Tibial nerve (tissue), 4 donors: Measurements from ENCODE around the gene ABHD11. TPM values are rescaled to one million over a fixed set of nuclear protein-coding genes. Genes with fewer than 3 reads are reported as not detected.
A peak's percentile ranks its signal among the peaks of the same experiment; 100 is the strongest.

ENCODE experiments used
- DNase-seq, 2 donors: peaks; one replicate each; pipeline ENCODE4 v3.0.0-alpha.2; 2019; ENCODE audit warnings: low spot score in 2 of 2
- H3K27ac ChIP-seq, 4 donors: fragments of 200-600 bp; sonication (generic) in 3 of 4; one replicate each; pipeline ENCODE4 v1.5.1; 2017 to 2019; ENCODE audit warnings: mild to moderate bottlenecking in 1 of 4
- H3K27me3 ChIP-seq, 2 donors: fragments of 200-600 bp; sonication (generic) in 1 of 2; one replicate each; pipeline versions ENCODE4 v1.5.1 to v1.6.0; 2017 to 2019
- H3K36me3 ChIP-seq, 3 donors: fragments of 200-600 bp; sonication (generic); one replicate each; pipeline ENCODE4 v1.5.1; 2018 to 2019
- H3K4me1 ChIP-seq, 4 donors: fragments of 200-600 bp; sonication (generic) in 3 of 4; one replicate each; pipeline ENCODE4 v1.5.1; 2017 to 2019
- H3K4me3 ChIP-seq, 4 donors: fragments of 200-600 bp; sonication (generic) in 3 of 4; one replicate each; pipeline ENCODE4 v1.5.1; 2017 to 2019; ENCODE audit warnings: mild to moderate bottlenecking in 1 of 4, moderate library complexity in 1 of 4
- H3K9me3 ChIP-seq, 4 donors: fragments of 200-600 bp; sonication (generic) in 3 of 4; one replicate each; pipeline ENCODE4 v1.5.1; 2017 to 2019
- CTCF ChIP-seq, 5 experiments: fragments of 200-600 bp in 3 of 5; fragments of 450-650 bp in 2 of 5; sonication (generic) in 3 of 5; IDR thresholded peaks; one replicate each; pipeline ENCODE4 v1.5.1; 2016 to 2019; ENCODE audit warnings: antibody characterized with exemption in 5 of 5, mild to moderate bottlenecking in 3 of 5, moderate library complexity in 2 of 5
- EP300 ChIP-seq, 2 donors: sonication (generic); formaldehyde crosslinking; IDR thresholded peaks; one replicate each; pipeline ENCODE4 v1.6.1; 2017; ENCODE audit warnings: antibody characterized with exemption in 2 of 2, mild to moderate bottlenecking in 1 of 2
- POLR2A ChIP-seq, 2 donors: fragments of 450-650 bp; IDR thresholded peaks; one replicate each; pipeline ENCODE4 v1.6.1; 2017; ENCODE audit warnings: antibody characterized with exemption in 2 of 2, mild to moderate bottlenecking in 2 of 2, moderate library complexity in 2 of 2
- whole genome bisulfite sequencing, 2 donors: methylation state at CpG; one replicate each; pipeline ENCODE4 v1.1.5; 2018; 5-methylcytosine and 5-hydroxymethylcytosine counted together
- total RNA-seq, 4 donors: library from RNA; depleted of rRNA; stranded (reverse); fragments of >200 nt; gene quantifications; one replicate each; pipeline ENCODE4 v1.1.0, GENCODE V29; 2016

The ABHD11 gene
- total RNA-seq, 4 donors from 2014 or later, result 7.5 to 19.2 (median 10.9) TPM

- Histone ChIP-seq H3K9me3 (no peaks in the 10 kb centered on the region), H3K27ac (no peak overlapping the region), H3K36me3 (no peaks in the 10 kb centered on the region), H3K27me3 (peaks cover 0 to 19% of the 10 kb centered on the region in 2 donors), H3K4me1 (peaks cover 0 to 8% (median 3%) of the 10 kb centered on the region in 4 donors), H3K4me3 (no peak overlapping the region)
- WGBS, 2 donors, result 6% methylated on average over 1 of the region's 1 CpG
- no peak for TF ChIP-seq CTCF (IDR thresholded peaks at IDR 0.05)
- no peak for TF ChIP-seq POLR2A (IDR thresholded peaks at IDR 0.05)
- TF ChIP-seq EP300 (IDR thresholded peaks at IDR 0.05), result no peak
- DNase-seq, result no peak
These were observed 36.3 kb upstream of the ABHD11 start for GRCh38 chr7:73774923-73775322.

- TF ChIP-seq EP300 (IDR thresholded peaks at IDR 0.05) (no peak), POLR2A (IDR thresholded peaks at IDR 0.05) (no peak), CTCF (IDR thresholded peaks at IDR 0.05) (no peak)
These were observed 35.3 kb upstream of the ABHD11 start for GRCh38 chr7:73773700-73774517.

GRCh38 chr7:73770860-73771670 is 32.5 kb upstream of the ABHD11 start:
- peaks cover 0 to 43% of the 10 kb centered on the region in 2 donors for H3K27me3 ChIP-seq
- H3K9me3 ChIP-seq, result no peaks in the 10 kb centered on the region
- H3K4me1 ChIP-seq, result peaks cover 0 to 14% (median 3%) of the 10 kb centered on the region in 4 donors
- no peaks in the 10 kb centered on the region for H3K36me3 ChIP-seq
- H3K4me3 ChIP-seq, result no peak overlapping the region
- H3K27ac ChIP-seq, result peak overlapping the region in 1 of 4 donors; percentile 70
- no peak for DNase-seq
- TF ChIP-seq CTCF (IDR thresholded peaks at IDR 0.05) (no peak), EP300 (IDR thresholded peaks at IDR 0.05) (no peak), POLR2A (IDR thresholded peaks at IDR 0.05) (no peak)
- 54 to 62% methylated on average over 17 of the region's 17 CpGs for WGBS, 2 donors

More at GRCh38 chr7:73773700-73774517, 35.3 kb upstream of the ABHD11 start:
- Histone ChIP-seq H3K27me3 (peaks cover 0 to 29% of the 10 kb centered on the region in 2 donors), H3K4me3 (no peak overlapping the region), H3K27ac (peak overlapping the region in 1 of 4 donors; percentile 42), H3K9me3 (no peaks in the 10 kb centered on the region), H3K4me1 (peaks cover 0 to 14% (median 3%) of the 10 kb centered on the region in 4 donors), H3K36me3 (no peaks in the 10 kb centered on the region)
- DNase-seq, result no peak
- 93% methylated on average over 6 of the region's 6 CpGs for WGBS, 2 donors

- DNase-seq, result no peak
- Histone ChIP-seq H3K27ac (peak within 1 kb of the TSS in 1 of 4 donors; percentile 70), H3K4me1 (peaks cover 0 to 14% (median 3%) of the 10 kb centered on the region in 4 donors), H3K9me3 (no peaks in the 10 kb centered on the region), H3K4me3 (peak within 1 kb of the TSS in 2 of 4 donors; percentile 19 to 36), H3K36me3 (no peaks in the 10 kb centered on the region), H3K27me3 (peaks cover 0 to 43% of the 10 kb centered on the region in 2 donors)
- WGBS, 2 donors, result 0 to 3% methylated on average over 14 to 48 of the region's 82 CpGs
- TF ChIP-seq CTCF (IDR thresholded peaks at IDR 0.05), result no peak
- no peak for TF ChIP-seq POLR2A (IDR thresholded peaks at IDR 0.05)
- TF ChIP-seq EP300 (IDR thresholded peaks at IDR 0.05), result no peak
These were observed 31.6 kb upstream of the ABHD11 start, which contains the start of gene CLDN3 for GRCh38 chr7:73770002-73770859. TSS of gene CLDN3 (minus strand) at chr7:73770270. CDS start at chr7:73770049, 221 bp downstream.
